K562 (cell line): ENCODE data around the gene HOXB1. TPM values are rescaled to one million over a fixed set of nuclear protein-coding genes. Genes with fewer than 3 reads are reported as not detected.
A peak's percentile ranks its signal among the peaks of the same experiment; 100 is the strongest.

Source experiments
- ASH1L ChIP-seq: fragments of 450-650 bp; IDR thresholded peaks from 2 replicates; pipeline ENCODE4 v1.6.1; 2018; ENCODE audit warnings: borderline replicate concordance, mild to moderate bottlenecking, low read depth; ENCODE audit not compliant: partially characterized antibody
- FUS ChIP-seq: fragments of 200-400 bp; formaldehyde crosslinking; optimal IDR thresholded peaks from 2 replicates; pipeline ENCODE3; 2017; ENCODE audit warnings: low read depth, low read length
- HLTF ChIP-seq: fragments of 450-650 bp; IDR thresholded peaks from 2 replicates; pipeline ENCODE4 v1.6.1; 2016
- JUN ChIP-seq, 2 experiments: sonication (generic) in 1 of 2; formaldehyde crosslinking in 1 of 2; IDR thresholded peaks; 2 replicates each; pipeline versions ENCODE4 v1.6.1 to v1.8.0; 2012 to 2022; ENCODE audit warnings: borderline replicate concordance in 2 of 2, mild to moderate bottlenecking in 2 of 2, improper control_type of control experiment in 1 of 2, low read depth in 1 of 2, low read length in 1 of 2, missing genetic modification reagents in 1 of 2
- MYNN ChIP-seq, 2 experiments: sonication (generic); formaldehyde crosslinking in 1 of 2; IDR thresholded peaks; 2 replicates each; pipeline versions ENCODE4 v1.5.0 to v1.6.1; 2016 to 2020; ENCODE audit warnings: antibody characterized with exemption in 1 of 2, missing genetic modification reagents in 1 of 2
- SMARCC2 ChIP-seq: fragments of 450-650 bp; IDR thresholded peaks from 2 replicates; pipeline ENCODE4 v1.6.1; 2017; ENCODE audit warnings: antibody characterized with exemption, moderate library complexity, mild to moderate bottlenecking, low read depth
- STAT5A ChIP-seq: IDR thresholded peaks from 2 replicates; pipeline ENCODE4 v1.6.1; 2012; ENCODE audit warnings: low read length, inconsistent platforms, borderline replicate concordance
- TCF7L2 ChIP-seq: fragments of 150-350 bp; IDR thresholded peaks from 2 replicates; pipeline ENCODE4 v1.6.1; 2016; ENCODE audit warnings: low read depth, mild to moderate bottlenecking, low read length, moderate library complexity
- U2AF1 ChIP-seq: fragments of 200-400 bp; formaldehyde crosslinking; optimal IDR thresholded peaks from 2 replicates; pipeline ENCODE3; 2017; ENCODE audit warnings: mild to moderate bottlenecking, low read depth, low read length, moderate library complexity
- ZC3H8 ChIP-seq: fragments of 450-650 bp; IDR thresholded peaks from 2 replicates; pipeline ENCODE4 v1.6.1; 2017
- ZEB2 ChIP-seq: fragments of 450-650 bp; IDR thresholded peaks from 2 replicates; pipeline ENCODE4 v1.6.1; 2016
- ZFX ChIP-seq: sonication (generic); formaldehyde crosslinking; IDR thresholded peaks from 2 replicates; pipeline ENCODE4 v1.8.0; 2022; ENCODE audit warnings: mild to moderate bottlenecking, missing genetic modification reagents, moderate library complexity
- ZNF212 ChIP-seq: fragments of 450-650 bp; formaldehyde crosslinking; IDR thresholded peaks from 2 replicates; pipeline ENCODE4 v1.4.0; 2020; ENCODE audit warnings: mild to moderate bottlenecking
- ZNF253 ChIP-seq: fragments of 250-450 bp; sonication (Bioruptor Pico); conservative IDR thresholded peaks from 2 replicates; pipeline ENCODE4 v1.6.1; 2021; ENCODE audit warnings: mild to moderate bottlenecking
- ZNF311 ChIP-seq: fragments of 250-450 bp; sonication (Bioruptor Pico); IDR thresholded peaks from 2 replicates; pipeline ENCODE4 v1.4.0; 2020; ENCODE audit warnings: mild to moderate bottlenecking, moderate library complexity
- ZNF668 ChIP-seq: fragments of 250-450 bp; sonication (Bioruptor Pico); IDR thresholded peaks from 2 replicates; pipeline ENCODE4 v1.8.0; 2022; ENCODE audit warnings: mild to moderate bottlenecking, inconsistent platforms
- polyA plus RNA-seq, 8 experiments: library from polyadenylated mRNA; depleted of rRNA in 4 of 8; stranded (reverse) in 5 of 8; unstranded in 3 of 8; fragments of >200 nt; fragmentation: Nextera tagmentation in 2 of 8; fragmentation: Illumina TruSeq in 1 of 8; extraction: Ambion mirVana in 2 of 8; extraction: Trizol in 1 of 8; gene quantifications; 2 replicates each; pipeline versions ENCODE4 v1.2.1 to v1.2.3, GENCODE V29; 2011 to 2014; ENCODE audit warnings: inconsistent platforms in 1 of 8, missing spikeins in 1 of 8
- total RNA-seq, 7 experiments: library from RNA; depleted of rRNA in 6 of 7; stranded (reverse); fragments of >200 nt in 6 of 7; fragmentation: Illumina TruSeq in 2 of 7; extraction: Trizol in 2 of 7; gene quantifications; 2 replicates each; pipeline versions ENCODE4 v1.2.1 to v1.2.3, GENCODE V29; 2011 to 2021; ENCODE audit warnings: low replicate concordance in 1 of 7
- TF ChIP-seq, protein P1 (sequence below): fragments of 250-450 bp; sonication (Bioruptor Pico); IDR thresholded peaks from 2 replicates; pipeline ENCODE4 v1.8.0; 2022; ENCODE audit warnings: moderate library complexity, mild to moderate bottlenecking, inconsistent platforms
- TF ChIP-seq, protein P2 (sequence below): IDR thresholded peaks from 2 replicates; pipeline ENCODE4 v1.6.1; 2011; ENCODE audit warnings: borderline replicate concordance, low read depth, mild to moderate bottlenecking, moderate library complexity, low read length; ENCODE audit not compliant: insufficient read depth, poor library complexity, severe bottlenecking
- TF ChIP-seq, protein P3 (sequence below): fragments of 450-650 bp; IDR thresholded peaks from 2 replicates; pipeline ENCODE4 v1.6.1; 2018; ENCODE audit not compliant: partially characterized antibody
- TF ChIP-seq, protein P4 (sequence below), 2 experiments: fragments of 450-650 bp in 1 of 2; sonication (generic) in 1 of 2; formaldehyde crosslinking; conservative IDR thresholded peaks; 2 replicates each; pipeline versions ENCODE4 v1.4.0 to v1.8.1; 2020 to 2022; ENCODE audit warnings: mild to moderate bottlenecking in 1 of 2, missing genetic modification reagents in 1 of 2

HOXB1 gene
- total and polyA plus RNA-seq, 9 of the 15 experiments (the other 6 are each of a cell fraction or from before 2014, with no cell fraction given): 0.04 TPM; not detected in 8

DNA sequence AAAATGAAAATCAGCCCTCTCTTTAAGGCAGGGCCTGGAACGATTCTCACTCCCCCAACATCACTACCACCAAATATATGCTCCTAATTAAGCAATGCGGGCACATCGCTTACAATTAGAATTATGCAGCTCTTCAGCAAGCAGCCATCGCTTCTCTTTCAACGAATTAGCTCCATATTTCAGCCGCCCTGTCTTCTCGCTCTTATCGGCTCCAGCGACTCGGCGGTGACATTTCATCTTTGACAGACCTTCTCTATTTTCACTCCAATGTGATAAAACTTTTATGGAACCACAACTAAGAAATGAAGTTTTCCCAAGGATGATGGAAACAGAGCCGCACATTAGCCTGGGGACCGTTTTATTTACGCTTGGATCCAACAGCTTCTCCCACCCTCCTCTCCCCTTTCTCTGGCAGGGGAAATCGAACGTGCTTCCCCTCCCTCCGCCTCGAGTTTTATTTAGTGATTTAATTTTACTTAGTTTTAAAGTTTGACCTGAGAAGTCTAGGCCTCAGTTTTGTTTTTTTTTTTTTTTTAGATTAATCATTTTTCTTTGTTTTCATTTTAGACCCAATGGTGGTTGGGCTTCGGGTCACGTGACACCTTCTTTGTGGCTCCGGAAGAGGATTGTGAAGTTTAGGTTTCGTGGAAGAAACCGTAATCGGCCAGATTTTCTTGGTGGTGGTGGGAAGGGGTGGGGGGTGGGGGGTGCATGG is 17.2 kb upstream of the HOXB1 start (continued):
- TF ChIP-seq ZNF668 (CRISPR knock-in tag) (no peak), ZEB2 (no peak), ZNF311 (CRISPR knock-in tag) (no peak), HLTF (0 out of 2 replicates have a peak, but pooled peaks have one; percentile 38), SMARCC2 (peak; percentile 80; the same call in 1 of the 2 replicates), U2AF1 (no peak), TCF7L2 (no peak), FUS (no peak), STAT5A (0 out of 2 replicates have a peak, but pooled peaks have one; percentile 12), ZNF212 (CRISPR knock-in tag) (0 out of 2 replicates have a peak, but pooled peaks have one; percentile 19), JUN (IDR thresholded peaks at IDR 0.05; ENCODE audit: borderline replicate concordance, low read depth, low read length) (no peak), JUN (CRISPR knock-in tag; IDR thresholded peaks at IDR 0.05; ENCODE audit: borderline replicate concordance) (no peak), ZFX (CRISPR knock-in tag) (peak; percentile 63), ZC3H8 (no peak), ZNF253 (CRISPR knock-in tag) (no peak), MYNN (IDR thresholded peaks at IDR 0.05) (no peak), MYNN (CRISPR knock-in tag; IDR thresholded peaks at IDR 0.05) (no peak), ASH1L (peak; percentile 34)
- TF ChIP-seq, protein P1, sequence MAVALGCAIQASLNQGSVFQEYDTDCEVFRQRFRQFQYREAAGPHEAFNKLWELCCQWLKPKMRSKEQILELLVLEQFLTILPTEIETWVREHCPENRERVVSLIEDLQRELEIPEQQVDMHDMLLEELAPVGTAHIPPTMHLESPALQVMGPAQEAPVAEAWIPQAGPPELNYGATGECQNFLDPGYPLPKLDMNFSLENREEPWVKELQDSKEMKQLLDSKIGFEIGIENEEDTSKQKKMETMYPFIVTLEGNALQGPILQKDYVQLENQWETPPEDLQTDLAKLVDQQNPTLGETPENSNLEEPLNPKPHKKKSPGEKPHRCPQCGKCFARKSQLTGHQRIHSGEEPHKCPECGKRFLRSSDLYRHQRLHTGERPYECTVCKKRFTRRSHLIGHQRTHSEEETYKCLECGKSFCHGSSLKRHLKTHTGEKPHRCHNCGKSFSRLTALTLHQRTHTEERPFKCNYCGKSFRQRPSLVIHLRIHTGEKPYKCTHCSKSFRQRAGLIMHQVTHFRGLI (CRISPR knock-in tag): no peak
- TF ChIP-seq, protein P2, sequence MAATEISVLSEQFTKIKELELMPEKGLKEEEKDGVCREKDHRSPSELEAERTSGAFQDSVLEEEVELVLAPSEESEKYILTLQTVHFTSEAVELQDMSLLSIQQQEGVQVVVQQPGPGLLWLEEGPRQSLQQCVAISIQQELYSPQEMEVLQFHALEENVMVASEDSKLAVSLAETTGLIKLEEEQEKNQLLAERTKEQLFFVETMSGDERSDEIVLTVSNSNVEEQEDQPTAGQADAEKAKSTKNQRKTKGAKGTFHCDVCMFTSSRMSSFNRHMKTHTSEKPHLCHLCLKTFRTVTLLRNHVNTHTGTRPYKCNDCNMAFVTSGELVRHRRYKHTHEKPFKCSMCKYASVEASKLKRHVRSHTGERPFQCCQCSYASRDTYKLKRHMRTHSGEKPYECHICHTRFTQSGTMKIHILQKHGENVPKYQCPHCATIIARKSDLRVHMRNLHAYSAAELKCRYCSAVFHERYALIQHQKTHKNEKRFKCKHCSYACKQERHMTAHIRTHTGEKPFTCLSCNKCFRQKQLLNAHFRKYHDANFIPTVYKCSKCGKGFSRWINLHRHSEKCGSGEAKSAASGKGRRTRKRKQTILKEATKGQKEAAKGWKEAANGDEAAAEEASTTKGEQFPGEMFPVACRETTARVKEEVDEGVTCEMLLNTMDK: no peak
- TF ChIP-seq, protein P3, sequence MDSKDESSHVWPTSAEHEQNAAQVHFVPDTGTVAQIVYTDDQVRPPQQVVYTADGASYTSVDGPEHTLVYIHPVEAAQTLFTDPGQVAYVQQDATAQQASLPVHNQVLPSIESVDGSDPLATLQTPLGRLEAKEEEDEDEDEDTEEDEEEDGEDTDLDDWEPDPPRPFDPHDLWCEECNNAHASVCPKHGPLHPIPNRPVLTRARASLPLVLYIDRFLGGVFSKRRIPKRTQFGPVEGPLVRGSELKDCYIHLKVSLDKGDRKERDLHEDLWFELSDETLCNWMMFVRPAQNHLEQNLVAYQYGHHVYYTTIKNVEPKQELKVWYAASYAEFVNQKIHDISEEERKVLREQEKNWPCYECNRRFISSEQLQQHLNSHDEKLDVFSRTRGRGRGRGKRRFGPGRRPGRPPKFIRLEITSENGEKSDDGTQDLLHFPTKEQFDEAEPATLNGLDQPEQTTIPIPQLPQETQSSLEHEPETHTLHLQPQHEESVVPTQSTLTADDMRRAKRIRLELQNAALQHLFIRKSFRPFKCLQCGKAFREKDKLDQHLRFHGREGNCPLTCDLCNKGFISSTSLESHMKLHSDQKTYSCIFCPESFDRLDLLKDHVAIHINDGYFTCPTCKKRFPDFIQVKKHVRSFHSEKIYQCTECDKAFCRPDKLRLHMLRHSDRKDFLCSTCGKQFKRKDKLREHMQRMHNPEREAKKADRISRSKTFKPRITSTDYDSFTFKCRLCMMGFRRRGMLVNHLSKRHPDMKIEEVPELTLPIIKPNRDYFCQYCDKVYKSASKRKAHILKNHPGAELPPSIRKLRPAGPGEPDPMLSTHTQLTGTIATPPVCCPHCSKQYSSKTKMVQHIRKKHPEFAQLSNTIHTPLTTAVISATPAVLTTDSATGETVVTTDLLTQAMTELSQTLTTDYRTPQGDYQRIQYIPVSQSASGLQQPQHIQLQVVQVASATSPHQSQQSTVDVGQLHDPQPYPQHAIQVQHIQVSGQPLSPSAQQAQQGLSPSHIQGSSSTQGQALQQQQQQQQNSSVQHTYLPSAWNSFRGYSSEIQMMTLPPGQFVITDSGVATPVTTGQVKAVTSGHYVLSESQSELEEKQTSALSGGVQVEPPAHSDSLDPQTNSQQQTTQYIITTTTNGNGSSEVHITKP: no peak
- TF ChIP-seq, protein P4, sequence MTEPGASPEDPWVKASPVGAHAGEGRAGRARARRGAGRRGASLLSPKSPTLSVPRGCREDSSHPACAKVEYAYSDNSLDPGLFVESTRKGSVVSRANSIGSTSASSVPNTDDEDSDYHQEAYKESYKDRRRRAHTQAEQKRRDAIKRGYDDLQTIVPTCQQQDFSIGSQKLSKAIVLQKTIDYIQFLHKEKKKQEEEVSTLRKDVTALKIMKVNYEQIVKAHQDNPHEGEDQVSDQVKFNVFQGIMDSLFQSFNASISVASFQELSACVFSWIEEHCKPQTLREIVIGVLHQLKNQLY (CRISPR knock-in tag; conservative IDR thresholded peaks at IDR 0.05): no peak
